Upper lobe of left lung (tissue), 4 donors: ENCODE measurements around the gene LRRC39.

ENCODE experiments used
- POLR2A ChIP-seq, 4 donors: fragments of 450-650 bp; IDR thresholded peaks; one replicate each; pipeline ENCODE4 v1.5.1; 2016 to 2017; ENCODE audit warnings: antibody characterized with exemption in 4 of 4, mild to moderate bottlenecking in 2 of 4
- POLR2AphosphoS5 ChIP-seq, 2 donors: sonication (generic); formaldehyde crosslinking; IDR thresholded peaks; one replicate each; pipeline ENCODE4 v1.5.1; 2017; ENCODE audit warnings: antibody characterized with exemption in 2 of 2
- TF ChIP-seq, protein P1 (sequence below), 6 experiments: fragments of 450-650 bp in 4 of 6; fragments of 200-600 bp in 2 of 6; sonication (generic) in 2 of 6; IDR thresholded peaks; one replicate each; pipeline ENCODE4 v1.5.1; 2016 to 2019; ENCODE audit warnings: antibody characterized with exemption in 6 of 6

DNA sequence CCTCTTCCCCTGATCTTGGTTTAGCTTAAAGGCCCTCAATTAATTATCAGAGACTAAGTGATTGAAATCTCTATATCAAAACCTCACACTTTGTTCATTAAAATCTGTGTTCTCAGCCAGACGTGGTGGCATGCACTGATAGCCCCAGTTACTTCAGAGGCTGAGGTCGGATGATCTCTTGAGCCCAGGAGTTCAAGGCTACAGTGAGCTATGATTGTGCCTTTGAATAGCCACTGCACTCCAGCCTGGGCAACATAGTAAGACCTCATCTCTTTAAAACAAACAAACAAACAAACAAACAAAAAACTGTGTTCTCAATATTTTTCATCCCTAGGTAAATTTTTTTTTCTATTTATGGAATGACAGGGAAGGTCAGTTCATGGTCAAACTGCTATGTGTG is 26.4 kb downstream of the LRRC39 start:
- TF ChIP-seq, protein P1, sequence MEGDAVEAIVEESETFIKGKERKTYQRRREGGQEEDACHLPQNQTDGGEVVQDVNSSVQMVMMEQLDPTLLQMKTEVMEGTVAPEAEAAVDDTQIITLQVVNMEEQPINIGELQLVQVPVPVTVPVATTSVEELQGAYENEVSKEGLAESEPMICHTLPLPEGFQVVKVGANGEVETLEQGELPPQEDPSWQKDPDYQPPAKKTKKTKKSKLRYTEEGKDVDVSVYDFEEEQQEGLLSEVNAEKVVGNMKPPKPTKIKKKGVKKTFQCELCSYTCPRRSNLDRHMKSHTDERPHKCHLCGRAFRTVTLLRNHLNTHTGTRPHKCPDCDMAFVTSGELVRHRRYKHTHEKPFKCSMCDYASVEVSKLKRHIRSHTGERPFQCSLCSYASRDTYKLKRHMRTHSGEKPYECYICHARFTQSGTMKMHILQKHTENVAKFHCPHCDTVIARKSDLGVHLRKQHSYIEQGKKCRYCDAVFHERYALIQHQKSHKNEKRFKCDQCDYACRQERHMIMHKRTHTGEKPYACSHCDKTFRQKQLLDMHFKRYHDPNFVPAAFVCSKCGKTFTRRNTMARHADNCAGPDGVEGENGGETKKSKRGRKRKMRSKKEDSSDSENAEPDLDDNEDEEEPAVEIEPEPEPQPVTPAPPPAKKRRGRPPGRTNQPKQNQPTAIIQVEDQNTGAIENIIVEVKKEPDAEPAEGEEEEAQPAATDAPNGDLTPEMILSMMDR (IDR thresholded peaks at IDR 0.05), result no peak
- TF ChIP-seq POLR2A (IDR thresholded peaks at IDR 0.05), result no peak
- TF ChIP-seq POLR2AphosphoS5 (IDR thresholded peaks at IDR 0.05), result no peak
